ENCODE data around the gene PRDM15.

- no peak for TF ChIP-seq CTCF (conservative IDR thresholded peaks at IDR 0.05; ENCODE audit: low read depth, low read length)
- no peak for TF ChIP-seq EZH2 (IDR thresholded peaks at IDR 0.05; ENCODE audit: borderline replicate concordance, low read depth, low read length, poor library complexity, severe bottlenecking)
These were observed 53.3 kb downstream of the PRDM15 start for GRCh38 chr21:41825881-41826280.

Measured in A673 (cell line).